Upper lobe of left lung (tissue), 6 donors: Measurements from ENCODE around the gene CEP170B. TPM values are rescaled to one million over a fixed set of nuclear protein-coding genes. Genes with fewer than 3 reads are reported as not detected.

Source experiments
- ATAC-seq, 2 donors: fragments of 200-7000 bp; cut with Tn5 transposase; one replicate each; pipeline ENCODE4 v1.9.1; 2022; ENCODE audit warnings: mild to moderate bottlenecking in 2 of 2, moderate library complexity in 2 of 2; ENCODE audit not compliant: low FRiP score in 2 of 2
- DNase-seq, 2 donors: peaks; one replicate each; pipeline ENCODE4 v3.0.0-alpha.2; 2019 to 2020
- H3K27ac ChIP-seq, 4 donors: fragments of 200-600 bp; sonication (generic); one replicate each; pipeline ENCODE4 v1.5.1; 2016 to 2019
- H3K27me3 ChIP-seq, 4 donors: fragments of 200-600 bp; sonication (generic); one replicate each; pipeline ENCODE4 v1.5.1; 2017 to 2019
- H3K36me3 ChIP-seq, 4 donors: fragments of 200-600 bp; sonication (generic); one replicate each; pipeline ENCODE4 v1.5.1; 2016 to 2019
- H3K4me1 ChIP-seq, 4 donors: fragments of 200-600 bp; sonication (generic); one replicate each; pipeline ENCODE4 v1.5.1; 2018 to 2019
- H3K4me3 ChIP-seq, 4 donors: fragments of 200-600 bp; sonication (generic); one replicate each; pipeline ENCODE4 v1.5.1; 2017 to 2019; ENCODE audit warnings: mild to moderate bottlenecking in 2 of 4, moderate library complexity in 1 of 4
- H3K9me3 ChIP-seq, 4 donors: fragments of 200-600 bp; sonication (generic); one replicate each; pipeline ENCODE4 v1.5.1; 2018 to 2019
- EP300 ChIP-seq, 4 donors: sonication (generic); formaldehyde crosslinking; IDR thresholded peaks; one replicate each; pipeline ENCODE4 v1.5.1; 2017; ENCODE audit warnings: antibody characterized with exemption in 4 of 4, control low read depth in 2 of 4
- POLR2A ChIP-seq, 4 donors: fragments of 450-650 bp; IDR thresholded peaks; one replicate each; pipeline ENCODE4 v1.5.1; 2016 to 2017; ENCODE audit warnings: antibody characterized with exemption in 4 of 4, mild to moderate bottlenecking in 2 of 4
- POLR2AphosphoS5 ChIP-seq, 2 donors: sonication (generic); formaldehyde crosslinking; IDR thresholded peaks; one replicate each; pipeline ENCODE4 v1.5.1; 2017; ENCODE audit warnings: antibody characterized with exemption in 2 of 2
- WGBS, 2 donors: methylation state at CpG; one replicate each; pipeline ENCODE4 v1.1.5; 2017 to 2018; 5-methylcytosine and 5-hydroxymethylcytosine counted together
- total RNA-seq, 6 donors: library from RNA; depleted of rRNA in 4 of 6; stranded (reverse); fragments of >200 nt in 4 of 6; gene quantifications; one replicate each; pipeline versions ENCODE4 v1.1.0 to v1.2.1, GENCODE V29; 2016 to 2021
- TF ChIP-seq, protein P1 (sequence below), 6 experiments: fragments of 450-650 bp in 4 of 6; fragments of 200-600 bp in 2 of 6; sonication (generic) in 2 of 6; IDR thresholded peaks; one replicate each; pipeline ENCODE4 v1.5.1; 2016 to 2019; ENCODE audit warnings: antibody characterized with exemption in 6 of 6
- donor health status: DM: no; HTN: no; CAD: no; lungs with moderate emphysema.
- donor health status: DM: no; HTN: yes; CAD: no; lungs with severe emphysema.

CEP170B gene
- total RNA-seq, 6 donors from 2014 or later = 24.2 to 57.8 (median 35.6) TPM

DNA sequence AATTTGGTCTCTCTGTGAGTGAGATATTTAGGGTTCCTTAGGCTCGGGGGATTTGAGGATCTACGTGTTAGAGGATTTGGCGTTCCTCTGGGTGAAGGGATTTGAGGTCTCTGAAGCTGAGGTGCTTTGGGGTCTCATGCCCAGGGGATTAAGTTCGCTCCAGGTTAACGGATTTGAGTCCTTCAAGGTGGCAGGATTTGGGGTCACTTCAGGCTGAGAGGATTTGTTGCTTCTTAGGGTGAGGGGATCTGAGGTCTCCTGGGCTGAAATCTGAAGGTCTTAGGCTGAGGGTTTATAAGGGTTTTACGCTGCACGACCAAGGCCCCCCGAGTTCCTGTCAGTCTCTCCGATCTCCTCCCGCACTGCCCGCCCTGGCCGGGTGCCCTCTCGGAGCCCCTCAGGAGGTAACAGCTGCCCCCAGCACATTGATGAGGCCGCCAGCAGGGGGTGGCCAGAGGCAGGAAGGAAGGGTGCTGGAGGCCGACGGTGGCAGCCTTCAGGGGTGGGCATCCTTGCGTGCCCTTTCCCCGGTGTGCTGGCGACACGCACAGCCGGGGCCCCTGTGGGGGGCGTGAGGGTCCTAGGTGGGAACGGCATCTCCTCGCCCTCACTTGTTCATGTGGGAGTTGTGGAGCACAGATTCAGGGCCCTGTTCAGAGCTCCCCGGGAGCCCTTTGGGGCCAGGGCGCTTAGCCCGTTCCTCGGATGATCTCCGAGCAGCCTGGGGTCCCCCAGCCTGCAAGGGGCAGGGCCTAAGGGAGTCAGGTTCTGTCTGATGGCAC lies 14.3 kb downstream of the CEP170B start:
- ATAC-seq (no peak), DNase-seq (peak in 1 of 2 donors; percentile 67)
- no peak for TF ChIP-seq EP300 (IDR thresholded peaks at IDR 0.05)
- TF ChIP-seq, protein P1, sequence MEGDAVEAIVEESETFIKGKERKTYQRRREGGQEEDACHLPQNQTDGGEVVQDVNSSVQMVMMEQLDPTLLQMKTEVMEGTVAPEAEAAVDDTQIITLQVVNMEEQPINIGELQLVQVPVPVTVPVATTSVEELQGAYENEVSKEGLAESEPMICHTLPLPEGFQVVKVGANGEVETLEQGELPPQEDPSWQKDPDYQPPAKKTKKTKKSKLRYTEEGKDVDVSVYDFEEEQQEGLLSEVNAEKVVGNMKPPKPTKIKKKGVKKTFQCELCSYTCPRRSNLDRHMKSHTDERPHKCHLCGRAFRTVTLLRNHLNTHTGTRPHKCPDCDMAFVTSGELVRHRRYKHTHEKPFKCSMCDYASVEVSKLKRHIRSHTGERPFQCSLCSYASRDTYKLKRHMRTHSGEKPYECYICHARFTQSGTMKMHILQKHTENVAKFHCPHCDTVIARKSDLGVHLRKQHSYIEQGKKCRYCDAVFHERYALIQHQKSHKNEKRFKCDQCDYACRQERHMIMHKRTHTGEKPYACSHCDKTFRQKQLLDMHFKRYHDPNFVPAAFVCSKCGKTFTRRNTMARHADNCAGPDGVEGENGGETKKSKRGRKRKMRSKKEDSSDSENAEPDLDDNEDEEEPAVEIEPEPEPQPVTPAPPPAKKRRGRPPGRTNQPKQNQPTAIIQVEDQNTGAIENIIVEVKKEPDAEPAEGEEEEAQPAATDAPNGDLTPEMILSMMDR (IDR thresholded peaks at IDR 0.05) = no peak
- TF ChIP-seq POLR2A (IDR thresholded peaks at IDR 0.05) = no peak
- TF ChIP-seq POLR2AphosphoS5 (IDR thresholded peaks at IDR 0.05) = no peak
- no peaks in the 10 kb centered on the region for H3K9me3 ChIP-seq
- no peak overlapping the region for H3K4me3 ChIP-seq
- peaks cover 0 to 39% (median 24%) of the 10 kb centered on the region in 4 donors for H3K36me3 ChIP-seq
- no peak overlapping the region for H3K27ac ChIP-seq
- peaks cover 0 to 2% (median 0%) of the 10 kb centered on the region in 4 donors for H3K4me1 ChIP-seq
- no peaks in the 10 kb centered on the region for H3K27me3 ChIP-seq
- 82 to 88% methylated on average over 17 to 29 of the region's 29 CpGs for WGBS, 2 donors

DNA sequence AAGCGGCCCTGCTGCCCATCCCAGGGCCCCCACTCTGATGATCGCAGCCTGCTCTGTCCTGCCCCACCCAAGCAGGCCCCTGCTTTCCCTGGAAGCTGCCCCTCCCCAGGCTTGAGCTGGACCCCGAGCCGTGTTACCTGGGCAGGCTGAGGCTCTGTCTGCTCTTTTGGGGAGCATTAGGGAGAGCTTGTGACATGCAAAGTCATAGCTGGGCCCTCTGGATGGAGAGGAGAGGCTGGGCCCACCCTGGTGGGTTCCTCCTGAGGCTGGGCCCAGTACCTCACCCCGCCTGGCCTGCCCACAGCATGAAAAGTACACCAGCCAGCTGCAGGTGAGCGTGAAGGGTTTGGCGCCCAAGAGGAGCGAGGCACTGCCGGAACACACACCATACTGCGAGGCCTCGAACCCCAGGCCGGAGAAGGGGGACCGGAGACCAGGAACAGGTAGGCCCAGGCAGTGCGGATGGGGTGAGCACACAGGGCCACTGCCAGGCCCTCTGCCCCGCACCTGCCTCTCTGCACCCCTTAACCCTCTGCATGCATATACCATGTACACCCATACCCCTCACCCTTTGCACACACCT lies 15.0 kb downstream of the CEP170B start:
- DNase-seq (peak in 1 of 2 donors; percentile 68), ATAC-seq (no peak)
- WGBS, 2 donors = 93 to 94% methylated on average over 11 to 13 of the region's 15 CpGs
- no peaks in the 10 kb centered on the region for H3K27me3 ChIP-seq
- H3K4me1 ChIP-seq = peaks cover 0 to 2% (median 0%) of the 10 kb centered on the region in 4 donors
- TF ChIP-seq, protein P1 (IDR thresholded peaks at IDR 0.05) = no peak
- TF ChIP-seq POLR2AphosphoS5 (IDR thresholded peaks at IDR 0.05) (no peak), POLR2A (IDR thresholded peaks at IDR 0.05) (no peak), EP300 (IDR thresholded peaks at IDR 0.05) (no peak)
- H3K4me3 ChIP-seq = no peak overlapping the region
- H3K36me3 ChIP-seq = peaks cover 0 to 39% (median 24%) of the 10 kb centered on the region in 4 donors
- no peak overlapping the region for H3K27ac ChIP-seq
- H3K9me3 ChIP-seq = no peaks in the 10 kb centered on the region

DNA sequence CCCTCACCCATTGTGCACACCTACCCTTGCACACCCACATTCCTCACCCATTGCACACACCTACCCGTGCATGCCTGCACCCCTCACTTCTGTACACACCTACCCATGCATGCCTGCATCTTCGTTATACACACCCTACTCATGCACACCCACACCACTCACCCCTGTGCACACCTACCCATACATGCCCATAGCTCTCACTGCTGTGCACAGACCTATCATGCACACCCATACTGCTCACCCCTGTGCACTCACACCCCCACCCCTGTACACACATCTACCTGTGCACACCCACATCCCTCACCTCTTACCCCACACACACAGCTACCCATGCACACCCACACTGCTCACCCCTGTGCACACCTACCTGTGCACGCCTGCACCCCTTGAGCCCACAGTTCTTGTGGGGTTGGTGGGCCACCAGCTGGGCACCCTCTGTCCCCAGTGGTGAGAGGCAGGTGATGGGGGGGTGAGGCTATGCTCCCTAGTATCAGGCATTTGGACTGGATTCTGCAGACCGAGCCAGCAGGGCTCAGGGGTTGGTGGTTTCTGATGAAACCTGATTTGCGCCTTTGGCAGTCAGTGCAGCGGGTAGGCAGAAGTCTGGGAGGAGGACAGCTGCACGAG lies 15.6 kb downstream of the CEP170B start:
- no peak overlapping the region for H3K27ac ChIP-seq
- ATAC-seq (no peak), DNase-seq (peak in 1 of 2 donors; percentile 34)
- H3K4me1 ChIP-seq = peaks cover 0 to 2% (median 0%) of the 10 kb centered on the region in 4 donors
- no peak overlapping the region for H3K4me3 ChIP-seq
- TF ChIP-seq POLR2A (IDR thresholded peaks at IDR 0.05) (no peak), EP300 (IDR thresholded peaks at IDR 0.05) (no peak), POLR2AphosphoS5 (IDR thresholded peaks at IDR 0.05) (no peak)
- TF ChIP-seq, protein P1 (IDR thresholded peaks at IDR 0.05) = no peak
- peaks cover 0 to 43% (median 29%) of the 10 kb centered on the region in 4 donors for H3K36me3 ChIP-seq
- H3K9me3 ChIP-seq = no peaks in the 10 kb centered on the region
- no peaks in the 10 kb centered on the region for H3K27me3 ChIP-seq
- 77 to 85% methylated on average over 7 of the region's 7 CpGs for WGBS, 2 donors

GRCh38 chr14:104881369-104881979 lies 16.4 kb downstream of the CEP170B start:
- DNase-seq = peak in 1 of 2 donors; percentile 44

More at GRCh38 chr14:104881369-104881979, 16.4 kb downstream of the CEP170B start:
- no peaks in the 10 kb centered on the region for H3K9me3 ChIP-seq
- WGBS, 2 donors = 72 to 73% methylated on average over 8 to 12 of the region's 13 CpGs
- no peak overlapping the region for H3K4me3 ChIP-seq
- no peak overlapping the region for H3K27ac ChIP-seq
- no peak for TF ChIP-seq POLR2AphosphoS5 (IDR thresholded peaks at IDR 0.05)
- no peak for TF ChIP-seq POLR2A (IDR thresholded peaks at IDR 0.05)
- TF ChIP-seq EP300 (IDR thresholded peaks at IDR 0.05) = no peak
- TF ChIP-seq, protein P1 (IDR thresholded peaks at IDR 0.05) = no peak
- peaks cover 0 to 2% (median 0%) of the 10 kb centered on the region in 4 donors for H3K4me1 ChIP-seq
- H3K27me3 ChIP-seq = no peaks in the 10 kb centered on the region
- ATAC-seq = no peak
- peaks cover 0 to 51% (median 35%) of the 10 kb centered on the region in 4 donors for H3K36me3 ChIP-seq
